ENCODE results near the gene C4orf50. TPM values are rescaled to one million over a fixed set of nuclear protein-coding genes. Genes with fewer than 3 reads are reported as not detected.

The C4orf50 gene
- total and polyA plus RNA-seq, 7 donors = not detected

GRCh38 chr4:5877392-5877791 lies 140.8 kb downstream of the C4orf50 start:
- Histone ChIP-seq H3K27ac (no peak overlapping the region), H3K9me3 (no peaks in the 10 kb centered on the region), H3K4me3 (no peak overlapping the region), H3K4me1 (no peaks in the 10 kb centered on the region), H3K27me3 (ENCODE audit: insufficient read depth in 3 of 3, low read length in 2 of 3) (peaks cover 0 to 18% (median 0%) of the 10 kb centered on the region in 3 donors), H3K36me3 (ENCODE audit: insufficient read depth in 1 of 2, low read depth in 1 of 2) (no peaks in the 10 kb centered on the region)
- intact Hi-C loops (cut with DNase I) = no loop called here
- ATAC-seq (no peak), DNase-seq (no peak)
- TF ChIP-seq, protein P1, sequence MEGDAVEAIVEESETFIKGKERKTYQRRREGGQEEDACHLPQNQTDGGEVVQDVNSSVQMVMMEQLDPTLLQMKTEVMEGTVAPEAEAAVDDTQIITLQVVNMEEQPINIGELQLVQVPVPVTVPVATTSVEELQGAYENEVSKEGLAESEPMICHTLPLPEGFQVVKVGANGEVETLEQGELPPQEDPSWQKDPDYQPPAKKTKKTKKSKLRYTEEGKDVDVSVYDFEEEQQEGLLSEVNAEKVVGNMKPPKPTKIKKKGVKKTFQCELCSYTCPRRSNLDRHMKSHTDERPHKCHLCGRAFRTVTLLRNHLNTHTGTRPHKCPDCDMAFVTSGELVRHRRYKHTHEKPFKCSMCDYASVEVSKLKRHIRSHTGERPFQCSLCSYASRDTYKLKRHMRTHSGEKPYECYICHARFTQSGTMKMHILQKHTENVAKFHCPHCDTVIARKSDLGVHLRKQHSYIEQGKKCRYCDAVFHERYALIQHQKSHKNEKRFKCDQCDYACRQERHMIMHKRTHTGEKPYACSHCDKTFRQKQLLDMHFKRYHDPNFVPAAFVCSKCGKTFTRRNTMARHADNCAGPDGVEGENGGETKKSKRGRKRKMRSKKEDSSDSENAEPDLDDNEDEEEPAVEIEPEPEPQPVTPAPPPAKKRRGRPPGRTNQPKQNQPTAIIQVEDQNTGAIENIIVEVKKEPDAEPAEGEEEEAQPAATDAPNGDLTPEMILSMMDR (IDR thresholded peaks at IDR 0.05) = no peak
- WGBS, 3 donors = 50 to 59% (median 57%) methylated on average over 9 of the region's 9 CpGs

GRCh38 chr4:5874811-5875449 lies 143.3 kb downstream of the C4orf50 start:
- no peaks in the 10 kb centered on the region for H3K36me3 ChIP-seq (ENCODE audit: insufficient read depth in 1 of 2, low read depth in 1 of 2)
- H3K27me3 ChIP-seq (ENCODE audit: insufficient read depth in 3 of 3, low read length in 2 of 3) = peaks cover 0 to 13% (median under 1%) of the 10 kb centered on the region in 3 donors
- H3K9me3 ChIP-seq = no peaks in the 10 kb centered on the region
- H3K4me3 ChIP-seq = no peak overlapping the region
- 14 to 22% (median 16%) methylated on average over 6 of the region's 6 CpGs for WGBS, 3 donors
- ATAC-seq (no peak), DNase-seq (no peak)
- H3K4me1 ChIP-seq = no peaks in the 10 kb centered on the region
- TF ChIP-seq, protein P1 (IDR thresholded peaks at IDR 0.05) = no peak
- intact Hi-C loops (cut with DNase I) = no loop called here
- no peak overlapping the region for H3K27ac ChIP-seq

GRCh38 chr4:5870701-5871100 lies 147.5 kb downstream of the C4orf50 start:
- 53 to 62% (median 60%) methylated on average over 13 of the region's 13 CpGs for WGBS, 3 donors
- TF ChIP-seq, protein P1 (IDR thresholded peaks at IDR 0.05) = no peak
- H3K4me1 ChIP-seq = no peaks in the 10 kb centered on the region
- H3K9me3 ChIP-seq = no peaks in the 10 kb centered on the region
- no peak overlapping the region for H3K27ac ChIP-seq
- DNase-seq = no peak
- ATAC-seq = no peak
- intact Hi-C loops (cut with DNase I) = no loop called here
- H3K4me3 ChIP-seq = no peak overlapping the region
- peaks cover 0 to 6% (median 5%) of the 10 kb centered on the region in 3 donors for H3K27me3 ChIP-seq (ENCODE audit: insufficient read depth in 3 of 3, low read length in 2 of 3)
- H3K36me3 ChIP-seq (ENCODE audit: insufficient read depth in 1 of 2, low read depth in 1 of 2) = no peaks in the 10 kb centered on the region

DNA sequence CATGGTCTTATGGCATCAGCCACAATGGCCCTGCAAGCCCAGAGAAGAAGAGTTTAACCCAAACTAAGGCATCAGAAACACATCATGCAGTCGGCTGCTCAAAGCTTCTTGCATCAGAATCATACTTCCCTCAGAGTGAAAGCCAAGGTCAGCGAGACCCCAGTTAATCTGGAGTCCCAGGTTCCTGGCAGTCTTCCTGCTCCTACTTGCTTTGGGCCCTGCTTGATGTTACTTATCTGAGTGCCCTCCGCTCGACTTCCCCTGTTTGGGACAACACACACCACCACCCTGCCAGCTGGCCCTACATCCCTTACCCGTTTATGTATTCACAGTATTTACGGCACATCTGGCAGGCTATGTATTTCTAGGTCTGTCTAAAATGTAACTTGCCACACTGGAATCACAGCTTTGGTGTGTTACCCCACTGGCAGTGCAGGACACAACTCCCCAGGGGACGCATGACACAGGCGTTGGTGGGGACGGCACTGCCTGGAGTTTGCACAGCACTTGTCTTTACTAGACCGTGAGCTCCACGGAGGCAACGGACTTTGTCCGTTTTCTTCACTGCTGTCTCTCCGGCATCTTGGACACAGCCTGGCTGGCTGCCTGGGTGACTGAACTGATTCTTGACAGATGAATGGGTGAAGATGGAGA lies 148.1 kb downstream of the C4orf50 start:
- intact Hi-C loops (cut with DNase I) = no loop called here
- H3K36me3 ChIP-seq (ENCODE audit: insufficient read depth in 1 of 2, low read depth in 1 of 2) = no peaks in the 10 kb centered on the region
- peaks cover 0 to 6% (median 5%) of the 10 kb centered on the region in 3 donors for H3K27me3 ChIP-seq (ENCODE audit: insufficient read depth in 3 of 3, low read length in 2 of 3)
- DNase-seq (no peak), ATAC-seq (no peak)
- TF ChIP-seq, protein P1 (IDR thresholded peaks at IDR 0.05) = no peak
- no peaks in the 10 kb centered on the region for H3K4me1 ChIP-seq
- H3K9me3 ChIP-seq = no peaks in the 10 kb centered on the region
- no peak overlapping the region for H3K4me3 ChIP-seq
- no peak overlapping the region for H3K27ac ChIP-seq
- WGBS, 3 donors = 63 to 75% (median 67%) methylated on average over 14 of the region's 14 CpGs
